ENCODE results near the gene MAFG.

DNA sequence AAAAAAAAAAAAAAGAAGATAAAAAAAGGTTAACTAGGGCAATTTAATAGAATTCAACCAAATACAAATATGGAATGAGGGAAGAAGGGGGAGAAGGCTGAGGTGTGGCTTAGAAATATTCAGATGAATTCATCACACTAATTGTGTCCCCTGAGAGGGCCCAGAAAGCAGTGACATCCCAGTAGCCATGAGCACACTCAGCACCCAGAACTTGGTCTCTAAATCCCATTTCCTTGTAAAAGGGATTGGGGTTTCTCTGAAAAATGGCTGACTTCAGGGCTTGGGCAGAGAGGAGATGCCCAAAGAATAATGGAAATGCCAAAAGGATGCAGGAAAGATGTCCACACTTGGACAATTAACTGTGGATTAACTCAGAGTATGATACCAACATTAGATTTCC, 45.9 kb upstream of the MAFG start:
- TF ChIP-seq, protein P1, sequence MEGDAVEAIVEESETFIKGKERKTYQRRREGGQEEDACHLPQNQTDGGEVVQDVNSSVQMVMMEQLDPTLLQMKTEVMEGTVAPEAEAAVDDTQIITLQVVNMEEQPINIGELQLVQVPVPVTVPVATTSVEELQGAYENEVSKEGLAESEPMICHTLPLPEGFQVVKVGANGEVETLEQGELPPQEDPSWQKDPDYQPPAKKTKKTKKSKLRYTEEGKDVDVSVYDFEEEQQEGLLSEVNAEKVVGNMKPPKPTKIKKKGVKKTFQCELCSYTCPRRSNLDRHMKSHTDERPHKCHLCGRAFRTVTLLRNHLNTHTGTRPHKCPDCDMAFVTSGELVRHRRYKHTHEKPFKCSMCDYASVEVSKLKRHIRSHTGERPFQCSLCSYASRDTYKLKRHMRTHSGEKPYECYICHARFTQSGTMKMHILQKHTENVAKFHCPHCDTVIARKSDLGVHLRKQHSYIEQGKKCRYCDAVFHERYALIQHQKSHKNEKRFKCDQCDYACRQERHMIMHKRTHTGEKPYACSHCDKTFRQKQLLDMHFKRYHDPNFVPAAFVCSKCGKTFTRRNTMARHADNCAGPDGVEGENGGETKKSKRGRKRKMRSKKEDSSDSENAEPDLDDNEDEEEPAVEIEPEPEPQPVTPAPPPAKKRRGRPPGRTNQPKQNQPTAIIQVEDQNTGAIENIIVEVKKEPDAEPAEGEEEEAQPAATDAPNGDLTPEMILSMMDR (conservative IDR thresholded peaks at IDR 0.05; ENCODE audit: low read length) = no peak
- TF ChIP-seq EZH2phosphoT487 (IDR thresholded peaks at IDR 0.05; ENCODE audit: borderline replicate concordance, low read depth, low read length) = no peak

Measured in OCI-LY7 (cell line).